Activated CD4-positive, CD25-positive, alpha-beta regulatory T cell treated with anti-CD3 and anti-CD28 coated beads, Interleukin-2, amount 50 U/mL, for 24 hours (primary cell): Measurements from ENCODE around the gene CIT.

Experiments used
- ATAC-seq, 2 donors: fragments of 150-1000 bp; cut with Tn5 transposase; one replicate each; pipeline ENCODE4 v1.10.0; 2021; ENCODE audit warnings: mild to moderate bottlenecking in 1 of 2, moderate library complexity in 1 of 2

The CIT gene

GRCh38 chr12:119843100-119843499 is 34.0 kb downstream of the CIT start:
- ATAC-seq: no peak

- ATAC-seq: no peak
Measured at GRCh38 chr12:119842380-119842779, 34.7 kb downstream of the CIT start.

GRCh38 chr12:119841433-119842210 is 35.5 kb downstream of the CIT start:
- ATAC-seq: no peak

DNA sequence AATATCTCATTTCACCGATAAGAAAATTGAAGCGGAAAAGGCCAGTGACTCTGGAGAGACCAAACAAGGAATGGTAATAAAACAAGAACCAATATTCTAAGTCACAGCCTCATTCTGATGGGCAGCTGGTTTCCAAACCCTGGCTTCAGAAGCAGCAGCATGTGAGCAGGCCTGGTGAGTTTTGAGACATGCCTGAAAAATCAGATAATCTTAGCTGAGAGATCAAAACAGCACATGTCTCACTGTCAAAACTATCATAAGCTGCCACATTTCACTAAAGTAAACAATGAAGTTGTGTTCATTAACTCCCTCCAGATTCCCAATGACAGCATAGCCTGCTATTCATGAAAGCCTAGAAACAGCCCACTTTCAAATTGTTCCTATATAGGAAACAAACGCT is 36.5 kb downstream of the CIT start:
- no peak for ATAC-seq

DNA sequence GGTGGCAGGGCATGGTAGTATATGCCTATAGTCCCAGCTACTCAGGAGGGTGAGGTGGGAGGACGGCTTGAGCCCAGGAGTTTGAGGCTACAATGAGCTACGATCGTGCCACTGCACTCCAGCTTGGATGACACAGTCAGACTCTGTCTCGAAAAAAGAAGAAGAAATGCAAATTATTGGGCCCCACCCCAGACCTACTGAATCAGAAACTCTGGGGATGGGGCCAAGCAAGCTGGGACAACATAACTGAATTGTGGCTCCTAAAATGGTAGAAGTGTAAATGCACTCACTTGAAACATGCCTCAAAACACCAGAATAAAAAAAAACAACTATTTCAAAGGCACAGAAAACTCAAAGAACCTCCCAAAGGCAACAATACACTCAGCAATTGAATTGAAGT is 37.0 kb downstream of the CIT start:
- no peak for ATAC-seq

- ATAC-seq: no peak
Measured at GRCh38 chr12:119838826-119839600, 38.1 kb downstream of the CIT start.

GRCh38 chr12:119836781-119837180 is 40.3 kb downstream of the CIT start:
- ATAC-seq: no peak

GRCh38 chr12:119835068-119835467 is 42.1 kb downstream of the CIT start:
- ATAC-seq: no peak

- ATAC-seq: peak; percentile 32 to 56
Measured at GRCh38 chr12:119829439-119829838, 47.7 kb downstream of the CIT start.

DNA sequence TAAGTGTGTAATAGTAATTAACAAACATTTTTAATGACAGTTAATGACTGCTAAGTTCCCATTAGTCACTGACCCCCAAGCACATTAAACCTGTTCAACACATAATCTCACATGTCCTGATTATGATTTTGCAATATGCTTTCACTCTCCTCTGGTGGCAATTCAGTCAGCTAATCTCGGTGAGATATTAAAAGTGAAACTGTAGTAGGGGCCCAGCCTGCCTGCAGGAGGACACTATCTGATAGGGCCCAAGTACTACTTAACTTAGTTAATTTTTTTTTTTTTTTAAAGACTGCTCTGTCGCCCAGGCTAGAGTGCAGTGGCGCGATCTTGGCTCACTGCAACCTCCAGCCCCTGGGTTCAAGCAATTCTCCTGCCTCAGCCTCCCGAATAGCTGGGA is 48.8 kb downstream of the CIT start:
- ATAC-seq: peak; percentile 35 to 79

DNA sequence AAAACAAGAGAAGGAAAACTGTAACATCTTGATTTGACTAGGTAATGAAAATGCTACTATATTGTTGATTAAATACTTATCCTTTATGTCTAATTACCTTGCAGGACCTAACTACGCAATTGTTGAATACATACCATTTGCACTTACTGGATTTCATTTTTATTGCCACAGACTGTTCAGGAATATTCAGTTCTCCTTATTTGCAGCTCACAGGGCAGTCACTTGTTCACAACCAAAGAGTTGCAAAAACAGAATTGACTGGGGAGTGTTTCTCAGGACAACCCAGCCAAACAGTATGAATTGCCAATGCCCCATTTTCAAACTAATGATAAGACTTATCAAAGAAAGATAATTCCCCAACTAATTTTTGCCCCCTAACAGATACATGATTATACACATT is 49.4 kb downstream of the CIT start:
- ATAC-seq: no peak

DNA sequence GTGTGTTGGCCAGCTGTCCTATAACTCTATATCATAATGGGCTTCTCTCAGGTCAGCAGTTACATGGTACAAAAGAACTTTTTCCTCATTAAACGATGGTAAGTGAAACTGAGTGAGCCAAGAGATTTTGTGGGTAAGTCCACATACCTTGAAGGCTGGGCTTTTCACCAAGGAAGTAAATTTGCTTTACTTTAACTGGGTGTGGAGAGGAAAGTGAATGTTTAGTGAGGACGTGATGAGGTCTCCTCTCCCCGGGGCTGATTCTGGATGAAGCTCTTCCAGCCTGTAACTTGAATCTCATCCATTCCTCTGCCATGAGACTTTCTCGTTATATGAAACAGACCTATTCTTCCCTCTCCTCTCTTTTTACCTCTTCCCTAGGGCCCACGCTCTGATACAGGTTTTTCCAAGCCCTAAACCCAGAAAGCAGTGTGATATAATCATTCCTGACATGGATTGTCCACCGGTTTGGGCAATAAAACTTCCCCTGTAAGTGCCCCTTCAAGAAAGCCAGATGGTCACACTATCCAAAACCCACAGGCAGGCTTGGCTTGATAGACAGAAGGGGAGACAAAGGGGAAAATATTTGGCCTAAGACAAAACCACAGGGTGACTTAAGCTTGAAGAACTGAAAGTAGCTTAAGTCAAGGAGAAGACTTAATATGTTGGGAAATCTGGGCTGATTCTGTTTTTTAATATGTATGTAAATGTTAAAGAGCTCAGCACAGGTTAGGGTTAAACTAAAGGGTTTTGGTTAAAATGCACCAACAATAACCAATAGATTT is 50.3 kb downstream of the CIT start:
- no peak for ATAC-seq

- no peak for ATAC-seq
Measured at GRCh38 chr12:119825262-119825661, 51.9 kb downstream of the CIT start.

DNA sequence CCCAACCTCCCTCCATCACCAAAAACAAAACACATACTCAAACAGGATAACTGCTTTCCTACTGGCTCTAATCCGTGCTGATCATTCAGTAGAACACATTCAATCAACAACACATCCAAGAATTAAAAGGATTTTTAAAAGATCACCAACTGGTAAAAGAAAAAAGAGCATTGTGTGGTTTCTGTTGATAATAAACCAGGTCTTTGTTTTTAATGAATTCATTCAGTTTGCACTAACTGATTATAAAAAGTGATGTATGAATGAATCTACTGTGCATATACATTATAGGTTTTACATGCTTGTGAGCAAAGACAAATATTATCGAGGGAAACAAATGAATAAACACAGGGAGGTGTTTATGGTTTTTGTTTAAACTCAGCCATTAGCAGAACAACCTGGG is 55.1 kb downstream of the CIT start:
- ATAC-seq: no peak

GRCh38 chr12:119819322-119819721 is 57.8 kb downstream of the CIT start:
- no peak for ATAC-seq

GRCh38 chr12:119817546-119818343 is 59.4 kb downstream of the CIT start:
- ATAC-seq: no peak

GRCh38 chr12:119809023-119809422 is 68.1 kb downstream of the CIT start:
- ATAC-seq: peak in 1 of 2 donors; percentile 55

DNA sequence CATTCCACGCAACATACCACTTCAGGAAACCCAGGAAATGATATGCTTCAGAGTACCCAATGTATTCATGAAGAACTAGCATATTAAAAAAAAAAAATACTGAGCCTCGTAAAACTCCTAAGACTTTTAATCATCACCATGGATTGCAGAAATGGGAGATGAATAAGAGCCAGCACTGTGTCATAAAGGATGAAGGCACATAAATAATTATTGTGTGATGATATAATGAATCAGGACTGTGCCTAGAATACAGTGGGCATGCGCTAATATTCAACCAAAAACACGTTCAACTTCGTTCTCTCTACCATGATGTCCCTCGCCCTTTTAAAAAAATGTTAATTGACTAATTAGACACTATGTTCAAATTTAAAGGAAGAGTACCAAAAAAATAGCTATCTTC is 68.7 kb downstream of the CIT start:
- no peak for ATAC-seq

GRCh38 chr12:119807380-119807779 is 69.7 kb downstream of the CIT start:
- ATAC-seq: no peak

DNA sequence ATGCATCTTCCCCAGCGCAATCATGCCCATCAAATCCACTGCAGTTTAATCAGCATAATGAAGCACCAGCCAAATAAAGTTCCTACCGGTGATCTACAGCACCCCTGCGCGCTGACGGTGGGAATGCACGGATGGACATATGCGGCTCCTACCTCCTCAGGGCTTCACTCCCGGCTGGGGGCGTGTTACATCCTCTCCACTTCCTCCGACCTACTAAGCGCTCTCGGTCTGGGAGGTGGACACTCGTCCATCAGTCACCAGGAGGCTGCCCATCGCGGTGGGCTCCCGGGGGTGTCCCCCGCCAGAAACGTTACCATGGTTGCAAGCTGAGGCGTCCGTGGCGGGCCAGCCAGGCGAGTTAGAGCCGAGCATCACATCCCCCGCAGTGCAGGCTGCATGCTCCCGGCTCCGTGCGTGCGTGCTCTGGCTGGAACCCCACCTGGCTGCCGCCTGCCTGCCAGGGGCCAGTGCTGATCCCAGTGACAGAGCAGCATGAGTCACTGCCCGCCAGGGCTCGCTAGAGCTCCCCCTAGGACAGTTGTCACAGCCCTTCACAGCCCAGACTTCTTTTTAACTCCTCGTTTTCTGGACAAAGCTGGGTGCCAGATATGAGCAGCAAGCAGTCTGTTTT is 73.0 kb downstream of the CIT start:
- no peak for ATAC-seq

DNA sequence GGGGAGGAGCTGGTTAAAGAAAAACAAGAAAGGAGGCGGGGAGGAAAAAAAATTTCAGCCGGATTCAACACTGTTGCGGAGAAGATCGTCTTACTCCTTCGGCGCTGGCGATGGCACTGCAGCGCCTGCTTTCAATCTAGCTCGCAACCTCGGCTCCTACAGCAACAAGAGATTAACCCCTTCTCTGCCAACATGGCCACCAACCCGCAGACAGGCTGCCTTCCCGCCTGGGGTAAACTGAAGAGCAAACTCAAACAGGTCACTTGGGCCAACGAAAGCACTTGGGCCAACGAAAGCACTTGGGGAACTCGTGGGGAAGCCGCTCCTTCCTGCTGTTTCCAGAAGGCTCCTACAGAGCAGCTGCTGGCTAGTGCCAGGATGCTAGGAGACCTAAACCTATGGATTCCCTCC is 73.7 kb downstream of the CIT start:
- no peak for ATAC-seq

DNA sequence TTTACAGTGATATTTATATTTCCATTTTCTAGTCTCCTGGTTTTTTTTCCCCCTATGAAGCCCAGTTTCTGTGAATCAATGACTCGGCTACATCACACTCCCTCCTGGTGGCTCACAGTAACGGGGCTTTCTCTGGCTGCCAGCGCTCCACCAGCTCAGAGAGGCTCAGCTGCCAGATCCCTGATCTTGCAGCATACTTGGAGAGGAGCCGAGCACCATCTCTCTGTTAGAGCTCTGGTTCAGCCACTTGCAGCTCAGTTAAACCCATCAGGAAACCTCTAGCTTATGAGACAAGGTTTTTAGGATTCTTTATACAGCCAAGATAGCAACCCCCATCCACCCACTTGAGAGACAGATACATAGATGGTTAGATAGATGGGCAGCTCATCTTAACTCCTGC is 74.6 kb downstream of the CIT start:
- ATAC-seq: no peak
